ENCODE results near the gene SREBF1.
"Not testable (repeated sequence)": the region's sequence is repeated elsewhere in the genome, so short reads cannot be mapped to it uniquely, and the experiment has no call there.

The SREBF1 gene

DNA sequence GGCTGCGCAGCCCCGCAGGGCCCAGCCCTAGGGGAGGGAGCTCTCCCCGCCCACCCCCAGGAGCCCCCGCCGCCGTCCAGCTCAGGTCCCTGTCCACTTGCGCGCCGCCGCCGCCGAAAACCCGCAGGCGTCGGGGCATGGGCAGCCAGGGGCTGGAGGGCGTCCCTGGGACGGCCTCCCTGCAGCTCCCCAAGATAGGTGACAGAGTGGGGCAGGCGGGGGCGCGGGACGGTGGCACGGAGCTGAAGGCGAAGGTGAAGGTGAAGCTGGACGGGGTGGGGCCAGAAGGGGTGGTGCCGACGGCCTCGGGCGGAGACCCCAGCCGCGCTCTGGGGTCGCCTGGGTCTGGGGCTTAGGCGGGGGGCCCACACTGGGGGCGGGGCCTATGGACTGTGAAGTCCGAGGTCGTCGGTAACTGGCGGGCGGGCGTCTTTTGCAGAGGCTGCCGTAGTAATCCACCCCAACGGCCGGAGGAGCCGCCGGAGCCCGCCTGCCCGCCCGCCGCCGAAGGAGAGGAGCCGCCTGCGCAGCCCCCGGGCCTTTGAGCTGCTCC, 27.2 kb downstream of the SREBF1 start:
- no peak for DNase-seq

GRCh38 chr17:17808706-17809432, 27.9 kb downstream of the SREBF1 start:
- DNase-seq: no peak

GRCh38 chr17:17808200-17808599, 28.6 kb downstream of the SREBF1 start:
- not testable (repeated sequence) for DNase-seq

DNA sequence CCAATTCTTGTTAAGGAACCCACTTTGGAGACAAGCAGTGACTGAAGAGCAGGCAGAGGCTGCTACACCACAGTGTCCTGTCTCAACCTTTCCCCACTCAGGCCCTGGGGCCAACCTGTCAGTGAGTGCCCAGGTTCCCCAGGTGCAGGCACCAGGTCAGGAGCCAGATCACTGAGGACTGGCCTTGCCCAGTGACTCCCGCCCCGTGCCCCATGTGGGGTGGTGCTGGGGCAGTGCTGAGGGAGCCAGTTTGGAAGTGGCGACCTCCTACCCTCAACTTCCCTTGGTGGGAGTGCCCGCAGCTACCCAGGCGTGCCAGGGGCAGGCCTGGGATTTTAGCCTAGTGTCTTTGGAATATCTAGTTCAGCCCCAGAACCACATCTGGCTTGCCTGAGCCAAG, 29.3 kb downstream of the SREBF1 start:
- no peak for DNase-seq

DNA sequence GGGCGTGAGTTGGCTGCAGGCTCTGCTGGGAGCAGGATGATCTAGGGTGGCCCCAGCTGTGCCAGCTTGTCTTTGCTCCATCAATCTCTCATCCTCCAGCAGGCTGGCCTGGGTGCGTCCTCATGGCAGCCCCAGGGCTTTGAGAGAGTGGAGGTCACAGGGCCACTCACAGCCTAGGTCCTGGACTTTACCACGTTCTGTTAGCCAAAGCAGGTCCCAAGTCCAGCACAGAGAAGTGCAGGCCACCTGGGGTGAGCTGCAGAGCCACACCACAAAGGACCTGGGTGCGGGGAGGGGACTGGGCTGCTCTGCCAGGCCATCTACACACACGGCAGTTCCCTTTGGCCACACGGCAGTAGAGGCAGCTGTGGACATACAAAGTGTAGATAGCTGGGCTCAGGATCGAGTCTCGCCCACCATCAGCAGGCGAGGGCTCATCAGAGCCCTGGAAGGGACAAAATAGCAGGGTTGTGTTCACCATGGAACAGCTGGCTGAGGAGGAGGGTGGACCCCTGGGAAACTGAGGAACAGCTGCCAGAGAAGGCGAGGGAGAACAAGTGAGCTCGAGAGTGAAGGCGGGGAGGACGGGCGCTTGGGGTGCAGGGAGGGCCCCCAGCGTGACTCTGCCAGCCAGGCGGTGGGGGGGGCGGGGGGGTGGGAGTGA, 30.0 kb downstream of the SREBF1 start:
- DNase-seq: no peak

- DNase-seq: no peak
Measured at GRCh38 chr17:17806035-17806434, 30.8 kb downstream of the SREBF1 start.

DNA sequence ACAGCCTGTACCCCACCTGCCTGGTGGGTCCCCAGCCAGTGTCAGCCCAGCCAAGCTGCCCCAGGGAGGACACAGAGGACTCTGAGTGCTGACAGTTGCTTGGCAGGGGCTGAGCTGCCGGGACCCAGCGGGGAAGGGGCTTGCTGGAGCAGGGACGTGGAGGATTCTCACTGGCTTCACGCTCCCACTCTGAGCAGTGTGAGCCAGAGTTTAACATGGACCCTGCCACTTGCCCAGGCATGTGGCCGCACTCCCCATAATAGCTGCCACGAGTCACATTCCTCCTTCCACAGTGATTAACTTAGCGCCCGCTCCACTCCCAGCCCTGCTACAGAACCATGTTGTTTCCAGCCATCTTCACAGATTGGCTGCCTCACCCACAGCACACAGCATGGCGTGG, 31.2 kb downstream of the SREBF1 start:
- DNase-seq: no peak

DNA sequence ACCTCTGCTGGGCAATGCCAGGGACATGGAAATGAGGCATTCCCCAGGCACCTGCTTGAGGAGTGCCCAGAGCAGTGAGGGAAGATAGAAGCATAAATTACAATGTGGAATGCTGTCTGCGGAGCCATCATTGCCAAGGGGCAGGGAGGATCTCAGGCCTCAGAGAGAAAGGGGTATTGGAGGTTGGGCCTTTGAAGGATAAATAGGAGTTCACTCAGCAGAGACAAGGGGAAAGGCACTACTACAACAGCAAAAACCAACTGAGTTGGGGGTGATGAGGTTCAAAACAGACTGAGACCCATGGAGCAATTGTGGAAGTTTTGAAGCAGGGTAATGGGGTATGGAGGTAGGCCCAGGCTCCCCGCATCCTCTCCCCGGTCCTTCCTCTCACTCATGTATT, 32.8 kb downstream of the SREBF1 start:
- DNase-seq: no peak

- no peak for DNase-seq
Measured at GRCh38 chr17:17801800-17802481, 34.8 kb downstream of the SREBF1 start.

DNA sequence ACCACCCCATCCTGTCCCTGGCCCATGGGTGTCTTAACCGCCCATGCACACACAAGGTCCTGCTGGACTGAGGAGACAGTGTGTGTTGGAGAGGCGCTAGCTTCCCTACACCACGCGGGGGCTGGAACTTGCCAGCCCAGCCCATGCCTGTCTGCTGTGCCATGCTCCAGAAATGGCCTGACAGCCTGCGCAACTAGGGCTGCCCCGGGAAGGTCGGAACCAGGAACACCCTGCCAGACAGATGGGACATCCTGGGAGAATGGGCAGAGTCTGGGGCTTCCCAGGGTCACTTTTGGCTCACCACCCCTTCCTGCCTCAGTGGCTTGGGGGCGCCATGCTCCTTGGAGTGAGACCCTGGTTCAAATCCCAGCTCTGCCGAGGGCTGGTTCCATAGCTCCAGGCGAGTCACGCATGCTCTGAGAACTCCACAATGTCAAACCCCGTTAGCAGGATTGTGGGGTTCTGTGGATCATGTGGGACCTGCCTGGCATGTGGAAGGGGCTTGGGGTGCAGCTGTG, 36.2 kb downstream of the SREBF1 start:
- no peak for DNase-seq

GRCh38 chr17:17798573-17799255, 38.1 kb downstream of the SREBF1 start:
- DNase-seq: no peak

GRCh38 chr17:17798010-17798556, 38.7 kb downstream of the SREBF1 start:
- no peak for DNase-seq

DNA sequence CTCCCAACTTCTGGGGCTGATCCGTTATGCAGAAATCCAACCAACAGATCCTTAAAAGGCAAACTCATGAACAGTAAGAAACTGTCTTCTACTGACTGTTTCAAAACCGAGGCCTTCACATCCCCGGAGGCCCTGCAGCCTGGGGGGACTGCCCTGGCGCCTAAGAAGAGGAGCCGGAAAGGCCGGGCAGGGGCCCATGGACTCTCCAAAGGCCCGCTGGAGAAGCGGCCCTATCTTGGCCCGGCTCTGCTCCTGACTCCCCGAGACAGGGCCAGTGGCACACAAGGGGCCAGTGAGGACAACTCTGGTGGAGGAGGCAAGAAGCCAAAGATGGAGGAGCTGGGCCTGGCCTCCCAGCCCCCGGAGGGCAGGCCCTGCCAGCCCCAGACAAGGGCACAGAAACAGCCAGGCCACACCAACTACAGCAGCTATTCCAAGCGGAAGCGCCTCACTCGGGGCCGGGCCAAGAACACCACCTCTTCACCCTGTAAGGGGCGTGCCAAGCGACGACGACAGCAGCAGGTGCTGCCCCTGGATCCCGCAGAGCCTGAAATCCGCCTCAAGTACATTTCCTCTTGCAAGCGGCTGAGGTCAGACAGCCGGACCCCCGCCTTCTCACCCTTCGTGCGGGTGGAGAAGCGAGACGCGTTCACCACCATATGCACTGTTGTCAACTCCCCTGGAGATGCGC, 39.5 kb downstream of the SREBF1 start:
- no peak for DNase-seq

DNA sequence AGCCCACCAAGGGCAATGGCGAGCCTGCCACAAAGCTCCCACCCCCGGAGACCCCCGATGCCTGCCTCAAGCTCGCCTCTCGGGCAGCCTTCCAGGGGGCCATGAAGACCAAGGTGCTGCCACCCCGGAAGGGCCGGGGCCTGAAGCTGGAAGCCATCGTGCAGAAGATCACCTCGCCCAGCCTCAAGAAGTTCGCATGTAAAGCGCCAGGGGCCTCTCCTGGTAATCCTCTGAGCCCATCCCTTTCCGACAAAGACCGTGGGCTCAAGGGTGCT, 40.1 kb downstream of the SREBF1 start:
- no peak for DNase-seq

DNA sequence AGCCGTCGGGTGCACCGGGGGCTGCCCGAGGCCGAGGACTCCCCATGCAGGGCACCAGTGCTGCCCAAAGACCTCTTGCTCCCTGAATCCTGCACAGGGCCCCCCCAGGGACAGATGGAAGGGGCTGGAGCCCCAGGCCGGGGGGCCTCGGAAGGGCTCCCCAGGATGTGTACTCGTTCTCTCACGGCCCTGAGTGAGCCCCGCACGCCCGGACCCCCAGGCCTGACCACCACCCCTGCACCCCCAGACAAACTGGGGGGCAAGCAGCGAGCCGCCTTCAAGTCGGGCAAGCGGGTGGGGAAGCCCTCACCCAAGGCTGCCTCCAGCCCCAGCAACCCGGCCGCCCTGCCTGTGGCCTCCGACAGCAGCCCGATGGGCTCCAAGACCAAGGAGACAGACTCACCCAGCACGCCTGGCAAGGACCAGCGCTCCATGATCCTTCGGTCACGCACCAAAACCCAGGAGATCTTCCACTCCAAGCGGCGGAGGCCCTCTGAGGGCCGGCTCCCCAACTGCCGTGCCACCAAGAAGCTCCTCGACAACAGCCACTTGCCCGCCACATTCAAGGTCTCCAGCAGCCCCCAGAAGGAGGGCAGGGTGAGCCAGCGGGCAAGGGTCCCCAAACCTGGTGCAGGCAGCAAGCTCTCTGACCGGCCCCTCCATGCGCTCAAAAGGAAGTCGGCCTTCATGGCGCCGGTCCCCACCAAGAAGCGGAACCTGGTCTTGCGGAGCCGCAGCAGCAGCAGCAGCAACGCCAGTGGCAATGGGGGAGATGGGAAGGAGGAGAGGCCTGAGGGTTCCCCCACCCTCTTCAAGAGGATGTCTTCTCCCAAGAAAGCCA, 40.6 kb downstream of the SREBF1 start:
- no peak for DNase-seq

- DNase-seq: no peak
Measured at GRCh38 chr17:17795296-17795695, 41.5 kb downstream of the SREBF1 start.

- DNase-seq: no peak
Measured at GRCh38 chr17:17794382-17794781, 42.4 kb downstream of the SREBF1 start.

DNA sequence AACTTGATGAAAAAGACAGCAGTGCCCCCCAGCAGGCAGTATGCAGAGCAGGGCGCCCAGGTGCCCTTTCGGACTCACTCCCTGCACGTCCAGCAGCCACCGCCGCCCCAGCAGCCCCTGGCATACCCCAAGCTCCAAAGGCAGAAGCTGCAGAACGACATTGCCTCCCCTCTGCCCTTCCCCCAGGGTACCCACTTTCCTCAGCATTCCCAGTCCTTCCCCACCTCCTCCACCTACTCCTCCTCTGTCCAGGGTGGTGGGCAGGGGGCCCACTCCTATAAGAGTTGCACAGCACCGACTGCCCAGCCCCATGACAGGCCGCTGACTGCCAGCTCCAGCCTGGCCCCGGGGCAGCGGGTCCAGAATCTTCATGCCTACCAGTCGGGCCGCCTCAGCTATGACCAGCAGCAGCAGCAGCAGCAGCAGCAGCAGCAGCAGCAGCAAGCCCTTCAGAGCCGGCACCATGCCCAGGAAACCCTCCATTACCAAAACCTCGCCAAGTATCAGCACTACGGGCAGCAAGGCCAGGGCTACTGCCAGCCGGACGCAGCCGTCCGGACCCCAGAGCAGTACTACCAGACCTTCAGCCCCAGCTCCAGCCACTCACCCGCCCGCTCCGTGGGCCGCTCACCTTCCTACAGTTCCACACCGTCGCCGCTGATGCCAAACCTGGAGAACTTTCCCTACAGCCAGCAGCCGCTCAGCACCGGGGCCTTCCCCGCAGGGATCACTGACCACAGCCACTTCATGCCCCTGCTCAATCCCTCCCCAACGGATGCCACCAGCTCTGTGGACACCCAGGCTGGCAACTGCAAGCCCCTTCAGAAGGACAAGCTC, 43.2 kb downstream of the SREBF1 start:
- no peak for DNase-seq

DNA sequence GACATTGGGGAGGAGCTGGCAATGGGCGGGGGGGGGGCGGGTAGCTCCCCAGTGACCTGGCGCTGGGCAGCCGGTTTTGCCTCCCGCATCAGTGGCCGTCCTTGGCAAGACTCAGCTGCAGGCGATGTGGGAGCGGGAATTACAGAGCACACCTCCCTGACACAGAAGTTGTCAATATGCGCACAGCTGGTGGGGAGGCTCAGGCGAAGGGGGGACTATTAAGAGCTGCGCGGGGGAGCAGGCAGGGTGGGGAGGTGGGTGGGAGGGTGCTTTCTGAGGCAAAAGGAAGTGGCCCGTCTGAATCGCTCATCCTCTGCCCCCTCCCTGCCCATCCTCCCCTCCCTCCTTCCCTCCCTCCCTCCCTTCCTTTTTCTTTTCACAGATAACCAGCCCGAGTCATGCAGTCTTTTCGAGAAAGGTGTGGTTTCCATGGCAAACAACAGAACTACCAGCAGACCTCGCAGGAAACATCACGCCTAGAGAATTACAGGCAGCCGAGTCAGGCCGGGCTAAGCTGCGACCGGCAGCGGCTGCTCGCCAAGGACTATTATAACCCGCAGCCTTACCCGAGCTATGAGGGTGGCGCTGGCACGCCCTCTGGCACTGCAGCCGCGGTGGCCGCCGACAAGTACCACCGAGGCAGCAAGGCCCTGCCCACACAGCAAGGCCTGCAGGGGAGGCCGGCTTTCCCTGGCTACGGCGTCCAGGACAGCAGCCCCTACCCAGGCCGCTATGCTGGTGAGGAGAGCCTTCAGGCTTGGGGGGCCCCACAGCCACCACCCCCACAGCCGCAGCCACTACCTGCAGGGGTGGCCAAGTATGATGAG, 44.0 kb downstream of the SREBF1 start:
- peak; percentile 51 for DNase-seq

Data from activated CD4-positive, alpha-beta T cell treated with anti-CD3 and anti-CD28 coated beads, Interleukin-2, amount 50 U/mL, for 1 hour (primary cell).